Body of pancreas (tissue), 4 donors: ENCODE measurements around the gene SLC34A3. TPM values are rescaled to one million over a fixed set of nuclear protein-coding genes. Genes with fewer than 3 reads are reported as not detected.

Source experiments
- ATAC-seq: fragments of 150-250 bp; one replicate; pipeline ENCODE4 v1.9.1; 2016
- DNase-seq, 4 donors: peaks; one replicate each; pipeline ENCODE4 v3.0.0-alpha.2; 2019
- H3K27ac ChIP-seq, 4 donors: fragments of 200-600 bp; sonication (generic); 1 replicate in 3 of 4; 2 replicates in 1 of 4; pipeline versions ENCODE4 v1.5.1 to v1.6.1; 2016 to 2019; ENCODE audit warnings: mild to moderate bottlenecking in 1 of 4, mixed read lengths in 1 of 4, moderate library complexity in 1 of 4
- H3K27me3 ChIP-seq, 2 donors: fragments of 200-600 bp; sonication (generic); one replicate each; pipeline ENCODE4 v1.6.0; 2016; ENCODE audit warnings: mild to moderate bottlenecking in 1 of 2
- H3K36me3 ChIP-seq, 2 donors: fragments of 200-600 bp; sonication (generic); replicated peaks in 1 of 2; 2 replicates each; pipeline ENCODE4 v1.5.1; 2016; ENCODE audit warnings: low read depth in 2 of 2; ENCODE audit not compliant: insufficient read depth in 1 of 2
- H3K4me1 ChIP-seq: fragments of 200-600 bp; sonication (generic); one replicate; pipeline ENCODE4 v1.6.0; 2016
- H3K4me3 ChIP-seq, 2 donors: fragments of 200-600 bp; sonication (generic); 1 replicate in 1 of 2; 2 replicates in 1 of 2; pipeline ENCODE4 v1.5.1; 2016 to 2019
- H3K9me3 ChIP-seq, 3 donors: fragments of 200-600 bp; sonication (generic); 1 replicate in 2 of 3; 2 replicates in 1 of 3; pipeline ENCODE4 v1.5.1; 2016
- CTCF ChIP-seq, 7 experiments: fragments of 450-650 bp in 4 of 7; fragments of 200-600 bp in 3 of 7; sonication (generic) in 3 of 7; IDR thresholded peaks; one replicate each; pipeline ENCODE4 v1.5.1; 2016 to 2019; ENCODE audit warnings: antibody characterized with exemption in 7 of 7
- POLR2A ChIP-seq, 3 donors: fragments of 450-650 bp; IDR thresholded peaks; one replicate each; pipeline ENCODE4 v1.6.1; 2016; ENCODE audit warnings: antibody characterized with exemption in 3 of 3, mild to moderate bottlenecking in 2 of 3
- WGBS, 2 donors: methylation state at CpG; one replicate each; pipeline ENCODE4 v1.1.5; 2017; 5-methylcytosine and 5-hydroxymethylcytosine counted together
- intact Hi-C: fragments of 100-400 bp; cut with DNase I; formaldehyde crosslinking; loops from one replicate; pipeline ENCODE4 v1.15.1; 2023
- total RNA-seq, 2 donors: library from RNA; depleted of rRNA; stranded (reverse); fragments of >200 nt; gene quantifications; one replicate each; pipeline ENCODE4 v1.1.0, GENCODE V29; 2016

SLC34A3 gene
- total RNA-seq, 2 donors from 2014 or later, result 0.33 TPM; not detected in 1

GRCh38 chr9:137218754-137219271 lies 11.9 kb upstream of the SLC34A3 start:
- peak; percentile 83 to 92 (median 92) for DNase-seq
- H3K27ac ChIP-seq, result peak overlapping the region; percentile 79 to 84 (median 82)
- peaks cover 55% of the 10 kb centered on the region for H3K4me1 ChIP-seq
- H3K36me3 ChIP-seq, result no peaks in the 10 kb centered on the region
- no peaks in the 10 kb centered on the region for H3K27me3 ChIP-seq
- no peak overlapping the region for H3K4me3 ChIP-seq
- TF ChIP-seq CTCF (IDR thresholded peaks at IDR 0.05) (no peak), POLR2A (IDR thresholded peaks at IDR 0.05) (peak; percentile 71 to 79 (median 77))
- WGBS, 2 donors, result 13 to 31% methylated on average over 3 to 12 of the region's 12 CpGs
- H3K9me3 ChIP-seq, result no peaks in the 10 kb centered on the region
- peak; percentile 54 for ATAC-seq
- intact Hi-C loops, result no loop called here

- ATAC-seq (no peak), DNase-seq (no peak)
- intact Hi-C loops, result no loop called here
- TF ChIP-seq POLR2A (IDR thresholded peaks at IDR 0.05) (no peak), CTCF (IDR thresholded peaks at IDR 0.05) (no peak)
- WGBS, 2 donors, result 84 to 86% methylated on average over 5 to 10 of the region's 10 CpGs
- Histone ChIP-seq H3K4me3 (no peak overlapping the region), H3K27ac (peak overlapping the region in 2 of 4 donors; percentile 0 to 79), H3K36me3 (no peaks in the 10 kb centered on the region), H3K27me3 (no peaks in the 10 kb centered on the region), H3K9me3 (no peaks in the 10 kb centered on the region), H3K4me1 (peaks cover 61% of the 10 kb centered on the region)
These were observed 10.9 kb upstream of the SLC34A3 start for GRCh38 chr9:137219757-137220316.

- intact Hi-C loops, result no loop called here
- H3K36me3 ChIP-seq, result no peaks in the 10 kb centered on the region
- no peaks in the 10 kb centered on the region for H3K27me3 ChIP-seq
- no peaks in the 10 kb centered on the region for H3K9me3 ChIP-seq
- no peak for ATAC-seq
- H3K4me3 ChIP-seq, result no peak overlapping the region
- TF ChIP-seq POLR2A (IDR thresholded peaks at IDR 0.05), result no peak
- no peak for TF ChIP-seq CTCF (IDR thresholded peaks at IDR 0.05)
- peak overlapping the region in 1 of 4 donors; percentile 79 for H3K27ac ChIP-seq
- WGBS, 2 donors, result 84 to 85% methylated on average over 10 to 39 of the region's 52 CpGs
- DNase-seq, result peak in 1 of 4 donors; percentile 29
- peaks cover 61% of the 10 kb centered on the region for H3K4me1 ChIP-seq
These were observed 10.2 kb upstream of the SLC34A3 start for GRCh38 chr9:137220317-137221094.

- Histone ChIP-seq H3K4me3 (no peak overlapping the region), H3K4me1 (peaks cover 61% of the 10 kb centered on the region), H3K9me3 (no peaks in the 10 kb centered on the region), H3K27ac (peak overlapping the region; percentile 37 to 83 (median 57)), H3K36me3 (no peaks in the 10 kb centered on the region), H3K27me3 (no peaks in the 10 kb centered on the region)
- DNase-seq, result no peak
- intact Hi-C loops, result no loop called here
- ATAC-seq, result no peak
- WGBS, 2 donors, result 83% methylated on average over 9 of the region's 14 CpGs; no CpG with 5 or more reads in 1 of the 2 donors
- TF ChIP-seq CTCF (IDR thresholded peaks at IDR 0.05) (no peak), POLR2A (IDR thresholded peaks at IDR 0.05) (no peak)
These were observed 9.6 kb upstream of the SLC34A3 start for GRCh38 chr9:137221095-137221505.
